Stimulated activated CD8-positive, alpha-beta memory T cell treated with anti-CD3 and anti-CD28 coated beads, Interleukin-7, amount 100 ng/mL, for 24 hours (primary cell): ENCODE data around the gene UBE2Q1.

ENCODE experiments used
- DNase-seq: peaks from one replicate; pipeline ENCODE4 v3.0.0-alpha.2; 2020; ENCODE audit warnings: low read depth

The UBE2Q1 gene

DNA sequence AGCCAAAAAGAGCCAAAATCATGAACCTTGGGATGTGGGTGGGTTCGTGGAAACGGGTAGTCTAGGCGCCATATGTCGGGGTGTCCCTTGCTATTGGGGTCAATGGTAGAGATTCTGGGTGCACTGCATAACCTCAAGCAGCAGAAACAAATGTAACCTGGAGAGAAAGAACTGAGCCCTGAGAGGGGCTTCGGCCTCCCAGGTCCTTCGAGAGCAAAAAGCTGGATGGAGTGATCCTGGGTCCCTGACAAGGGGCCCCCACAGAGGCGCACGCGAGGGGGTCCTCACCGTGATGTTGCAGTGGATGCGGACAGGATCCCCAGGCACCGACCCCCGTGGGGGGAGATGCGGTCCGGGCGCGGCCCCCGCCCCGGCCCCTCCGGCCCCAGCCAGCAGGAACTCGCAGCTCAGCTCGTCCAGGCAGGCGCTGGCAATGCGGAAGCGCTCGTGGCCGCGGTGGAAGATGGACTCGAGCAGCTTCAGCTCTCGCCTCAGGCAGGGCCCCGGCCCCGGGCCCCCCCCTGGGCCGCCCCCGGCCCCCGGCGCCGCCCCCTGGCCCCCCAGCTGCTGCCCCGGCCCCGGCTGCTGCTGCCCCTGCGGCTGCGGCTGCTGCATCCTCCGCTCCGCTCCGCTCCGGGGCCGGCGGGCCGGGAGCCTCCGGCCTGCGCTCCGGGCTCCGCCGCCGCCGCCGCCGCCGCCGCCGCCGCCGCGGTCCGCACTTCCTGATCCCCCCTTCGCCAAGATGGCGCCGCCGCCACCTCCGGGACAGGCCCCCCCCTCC, at the start of gene UBE2Q1:
UBE2Q1 (minus strand) TSS at position 724 of the 781 bp plus-strand sequence; CDS start at position 615, 109 bp downstream.
- no peak for DNase-seq

DNA sequence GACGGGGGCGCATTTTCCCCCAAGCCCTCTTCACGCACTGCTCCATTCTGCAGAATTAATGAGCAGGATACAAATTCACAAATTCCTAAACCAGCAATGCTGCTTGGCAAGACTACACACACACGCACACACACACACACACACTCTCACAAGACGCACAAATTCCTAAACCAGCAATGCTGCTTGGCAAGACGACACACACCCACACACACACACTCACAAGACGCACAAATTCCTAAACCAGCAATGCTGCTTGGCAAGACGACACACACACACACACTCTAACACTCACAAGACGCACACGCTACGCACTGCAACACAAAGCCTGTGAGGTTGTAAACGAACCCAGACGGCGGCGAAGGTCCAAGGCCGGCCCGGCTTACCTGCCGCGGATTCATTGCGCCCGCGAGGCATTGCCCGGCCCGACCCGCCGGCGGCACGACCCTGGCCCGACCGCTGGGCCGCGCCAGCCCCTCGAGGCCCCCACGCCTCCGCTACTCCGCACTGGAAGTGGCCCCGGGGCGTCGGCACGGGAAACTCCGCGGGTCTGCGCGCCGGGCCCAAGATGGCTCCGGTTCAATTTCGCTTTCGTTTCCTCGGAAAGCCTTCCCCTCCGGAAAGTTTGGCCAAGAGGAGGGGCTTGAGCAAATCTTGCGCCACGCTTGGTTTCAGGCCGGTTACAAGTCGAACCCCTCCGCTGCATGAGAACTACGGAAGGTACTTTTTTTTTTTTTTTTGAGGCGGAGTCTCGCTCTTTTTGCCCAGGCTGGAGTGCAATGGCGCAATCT, 49.3 kb upstream of the UBE2Q1 start, which contains the start of gene ADAR:
ADAR (minus strand) TSS at position 578 of the 788 bp plus-strand sequence; CDS start at position 398, 180 bp downstream.
- DNase-seq, result peak; percentile 78

DNA sequence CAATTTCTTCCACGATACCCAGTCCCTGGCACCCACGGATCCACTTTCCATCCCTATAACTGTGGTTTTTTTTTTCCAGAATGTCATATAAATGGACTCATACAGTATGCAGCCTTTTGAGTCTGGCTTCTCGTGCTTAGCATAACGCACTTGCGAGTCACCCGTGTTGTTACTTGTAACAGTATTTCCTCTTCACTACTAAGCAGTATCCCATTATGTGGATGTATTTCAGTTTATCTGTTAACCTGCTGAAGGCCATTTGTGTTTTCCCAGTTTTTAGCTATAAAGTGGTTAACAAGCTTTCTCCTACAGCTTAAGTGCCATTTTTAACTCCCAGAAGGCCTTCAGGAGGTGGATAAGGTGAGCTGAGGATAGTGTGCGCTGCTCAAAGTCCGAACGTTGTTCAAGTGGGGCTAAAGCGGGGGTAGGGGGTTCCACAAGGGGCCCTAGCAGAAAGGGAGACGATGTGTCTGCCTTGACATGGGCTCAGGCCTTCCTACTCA, 48.7 kb upstream of the UBE2Q1 start:
- peak; percentile 4 for DNase-seq

DNA sequence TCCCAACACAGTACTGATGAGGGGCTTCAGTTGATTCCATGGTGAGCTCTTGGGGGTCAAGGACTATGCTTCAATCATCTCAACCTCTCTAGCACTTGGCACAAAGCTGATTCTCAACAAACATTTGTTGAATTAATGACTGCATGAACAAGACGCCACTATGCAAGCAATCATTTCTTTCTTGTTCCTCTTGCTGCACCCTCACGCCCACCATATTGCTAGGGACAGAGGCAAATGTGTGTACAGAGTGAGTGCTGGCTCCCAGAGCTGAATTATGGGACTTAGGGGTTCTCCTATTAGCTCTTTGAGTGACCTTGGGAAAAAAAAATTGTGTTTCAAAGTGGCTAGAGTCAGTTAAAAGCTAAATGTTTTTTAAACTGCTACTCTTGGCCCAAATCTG, 47.1 kb upstream of the UBE2Q1 start:
- DNase-seq, result no peak

DNA sequence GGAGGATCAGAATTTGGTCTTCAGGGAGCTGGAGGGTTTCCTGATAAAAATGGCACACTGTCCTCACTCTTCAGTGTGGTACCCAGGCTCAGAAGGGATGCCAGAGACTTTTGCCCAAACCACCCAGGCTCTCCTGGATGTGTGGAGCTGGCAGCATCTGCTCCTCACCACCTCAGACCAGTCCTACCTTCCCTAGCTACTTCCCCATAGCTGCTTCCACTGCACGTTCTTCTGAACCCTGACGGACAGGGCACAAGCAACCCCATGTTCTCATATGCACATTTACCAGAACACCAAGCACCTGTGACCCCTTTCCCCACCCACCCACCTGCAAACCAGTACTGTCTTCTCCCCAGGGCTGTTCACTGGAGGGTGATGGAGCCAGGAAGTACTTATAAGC, 44.9 kb upstream of the UBE2Q1 start:
- no peak for DNase-seq

- DNase-seq, result no peak
Measured at GRCh38 chr1:154599658-154600057, 41.2 kb upstream of the UBE2Q1 start.

DNA sequence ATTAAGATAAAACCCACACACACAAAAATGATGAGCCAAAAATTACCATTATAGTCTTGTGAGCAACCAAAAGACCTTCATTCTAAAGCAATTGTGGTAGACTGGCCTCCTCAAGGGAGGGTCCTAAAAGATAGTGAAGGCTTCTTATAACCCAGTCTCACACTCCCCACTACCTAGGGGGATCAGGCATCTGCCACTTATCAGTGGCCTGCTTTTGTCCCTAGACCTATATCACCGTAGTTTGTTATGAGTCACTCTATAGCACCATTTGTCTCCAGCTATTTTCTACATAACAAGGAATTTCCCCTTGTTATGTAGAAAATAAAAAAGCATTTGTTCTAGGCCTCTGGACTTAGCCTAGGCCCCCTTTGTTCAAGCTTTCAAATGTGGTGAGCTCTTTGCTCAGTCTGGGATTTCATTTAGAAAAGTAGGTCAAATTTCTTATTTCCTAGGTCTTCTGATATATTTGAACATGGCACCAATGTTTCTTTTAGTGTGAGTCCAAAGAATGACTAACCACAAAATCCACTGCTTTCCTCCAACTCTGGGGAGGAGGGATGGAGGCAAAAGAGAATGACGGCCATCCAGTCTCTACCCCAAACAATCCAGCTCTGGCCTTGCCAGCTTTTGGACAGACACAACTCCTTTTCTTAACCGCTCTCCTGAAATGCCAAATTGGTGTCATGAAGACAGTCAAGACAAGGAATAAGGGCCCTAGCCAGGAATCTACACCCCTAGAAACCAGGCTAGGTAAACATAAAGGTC, 40.6 kb upstream of the UBE2Q1 start:
- no peak for DNase-seq

GRCh38 chr1:154595621-154596020, 37.2 kb upstream of the UBE2Q1 start:
- no peak for DNase-seq

DNA sequence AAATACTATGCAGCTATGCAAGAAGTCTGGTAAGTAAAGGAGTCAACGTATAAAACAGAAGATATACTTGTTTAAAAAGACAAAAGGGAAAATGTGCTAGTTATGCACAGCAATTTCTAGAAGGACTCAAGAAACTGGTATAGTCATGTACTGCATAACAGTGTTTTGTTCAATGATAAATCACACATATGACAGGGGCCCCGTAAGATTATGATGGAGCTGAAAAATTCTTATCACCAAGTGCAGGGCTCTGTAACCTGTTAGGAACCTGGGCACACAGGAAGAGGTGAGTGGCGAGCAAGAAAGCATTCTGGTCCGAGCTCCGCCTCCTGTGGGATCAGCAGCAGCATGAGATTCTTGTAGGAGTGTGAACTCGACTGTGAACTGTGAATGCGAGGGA, 36.3 kb upstream of the UBE2Q1 start:
- no peak for DNase-seq

- DNase-seq, result no peak
Measured at GRCh38 chr1:154593390-154593789, 34.9 kb upstream of the UBE2Q1 start.

- DNase-seq, result no peak
Measured at GRCh38 chr1:154591206-154591605, 32.7 kb upstream of the UBE2Q1 start.

DNA sequence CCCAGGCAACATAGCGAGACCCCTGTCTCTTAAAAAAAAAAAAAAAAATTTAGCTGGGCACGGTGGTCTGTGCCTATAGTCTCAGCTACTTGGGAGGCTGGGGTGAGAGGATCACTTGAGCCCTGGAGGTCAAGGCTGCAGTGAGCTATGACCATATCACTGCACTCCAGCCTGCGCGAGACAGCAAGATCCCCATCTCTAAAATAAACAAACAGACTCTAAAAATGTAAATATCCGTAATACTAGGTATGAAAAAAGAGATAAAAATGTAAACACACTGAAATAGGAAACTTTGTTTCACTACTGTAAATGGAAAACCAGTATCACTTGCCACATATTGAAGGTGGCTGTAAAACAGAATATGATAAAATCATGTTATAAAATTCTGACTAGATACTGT, 32.3 kb upstream of the UBE2Q1 start:
- no peak for DNase-seq

DNA sequence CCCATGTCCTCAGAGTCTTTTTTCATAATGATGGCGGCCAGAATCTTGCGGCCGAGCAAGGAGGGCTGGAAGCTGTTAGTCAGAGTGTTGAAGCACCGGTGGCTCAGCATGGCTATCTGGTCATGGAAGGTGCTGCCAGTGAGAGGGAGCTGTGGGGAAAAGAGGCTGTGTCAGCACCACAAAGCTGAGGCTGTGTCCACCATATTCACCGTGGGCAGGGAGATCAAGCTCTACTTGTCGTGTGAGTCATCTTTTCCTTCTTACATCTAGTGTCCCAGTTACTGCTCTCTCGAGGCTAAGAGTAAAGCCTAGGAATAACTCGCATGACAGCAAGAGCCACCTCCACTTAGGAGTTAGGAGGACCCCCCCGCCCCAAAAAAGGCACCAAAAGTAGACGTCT, 31.3 kb upstream of the UBE2Q1 start:
- no peak for DNase-seq

GRCh38 chr1:154586641-154587040, 28.2 kb upstream of the UBE2Q1 start:
- DNase-seq, result no peak

- no peak for DNase-seq
Measured at GRCh38 chr1:154586231-154586630, 27.8 kb upstream of the UBE2Q1 start.

GRCh38 chr1:154584267-154584994, 26.0 kb upstream of the UBE2Q1 start:
- no peak for DNase-seq

DNA sequence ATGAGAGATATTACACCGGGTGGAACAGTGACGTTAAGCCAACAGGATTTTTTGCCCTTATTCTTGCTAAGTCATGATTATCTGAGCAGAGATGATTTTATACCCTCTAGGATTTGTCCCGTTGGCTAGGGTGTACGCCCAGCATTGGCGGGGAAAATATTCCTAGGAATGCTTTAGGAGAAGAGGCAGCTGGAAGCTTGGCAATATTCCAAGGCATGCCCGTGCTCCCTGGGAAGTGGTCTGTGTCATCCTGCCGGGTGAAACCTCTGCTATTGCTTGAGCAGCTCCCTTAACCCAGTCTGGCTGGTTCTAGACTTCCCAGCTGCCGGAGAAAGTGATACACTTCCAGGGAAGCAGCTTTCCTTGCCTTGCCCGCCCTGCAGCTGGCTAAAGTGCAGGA, 25.3 kb upstream of the UBE2Q1 start:
- DNase-seq, result no peak

GRCh38 chr1:154582885-154583284, 24.4 kb upstream of the UBE2Q1 start:
- no peak for DNase-seq

- DNase-seq, result no peak
Measured at GRCh38 chr1:154581766-154582165, 23.3 kb upstream of the UBE2Q1 start.

GRCh38 chr1:154579374-154579773, 20.9 kb upstream of the UBE2Q1 start:
- no peak for DNase-seq

DNA sequence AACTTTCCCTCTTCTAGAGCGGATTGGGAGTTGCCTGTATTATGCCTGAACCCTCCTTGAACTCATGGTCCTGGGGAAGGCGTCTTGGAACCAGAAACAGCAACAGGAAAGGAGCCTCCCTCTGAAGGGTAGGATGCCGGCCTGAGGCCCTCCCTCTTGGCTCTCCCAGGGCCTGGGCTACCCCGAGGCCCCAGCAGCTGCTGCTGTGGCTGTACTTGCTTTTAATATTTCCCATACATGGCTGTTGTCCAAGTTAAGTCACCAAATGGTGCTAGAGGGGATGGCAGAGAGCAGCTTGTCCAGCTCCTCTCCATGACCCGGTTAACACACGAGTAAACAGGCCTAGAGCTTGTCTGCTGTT, 19.6 kb upstream of the UBE2Q1 start:
- DNase-seq, result no peak
